Activated T-cell treated with anti-CD3 and anti-CD28 coated beads, Interleukin-2, amount 50 U/mL, for 24 hours (primary cell): ENCODE data around the gene FAM120A.

Source experiments
- DNase-seq: peaks from one replicate; pipeline ENCODE4 v3.0.0-alpha.2; 2020
- H3K27ac Mint-ChIP-seq: 2 replicates; pipeline ENCODE4 v1.8.0; 2020; ENCODE audit warnings: mild to moderate bottlenecking, mixed read lengths
- H3K27me3 Mint-ChIP-seq: 2 replicates; pipeline ENCODE4 v1.8.0; 2020; ENCODE audit warnings: mixed read lengths
- H3K36me3 Mint-ChIP-seq: 2 replicates; pipeline ENCODE4 v1.8.0; 2020; ENCODE audit warnings: low read depth, mixed read lengths
- H3K4me1 Mint-ChIP-seq: 2 replicates; pipeline ENCODE4 v1.8.0; 2020; ENCODE audit warnings: low read depth, mixed read lengths
- H3K4me3 Mint-ChIP-seq: 2 replicates; pipeline ENCODE4 v1.8.0; 2020; ENCODE audit warnings: mild to moderate bottlenecking, moderate library complexity, mixed read lengths
- H3K9me3 Mint-ChIP-seq: 2 replicates; pipeline ENCODE4 v1.8.0; 2020; ENCODE audit warnings: mixed read lengths

The FAM120A gene

DNA sequence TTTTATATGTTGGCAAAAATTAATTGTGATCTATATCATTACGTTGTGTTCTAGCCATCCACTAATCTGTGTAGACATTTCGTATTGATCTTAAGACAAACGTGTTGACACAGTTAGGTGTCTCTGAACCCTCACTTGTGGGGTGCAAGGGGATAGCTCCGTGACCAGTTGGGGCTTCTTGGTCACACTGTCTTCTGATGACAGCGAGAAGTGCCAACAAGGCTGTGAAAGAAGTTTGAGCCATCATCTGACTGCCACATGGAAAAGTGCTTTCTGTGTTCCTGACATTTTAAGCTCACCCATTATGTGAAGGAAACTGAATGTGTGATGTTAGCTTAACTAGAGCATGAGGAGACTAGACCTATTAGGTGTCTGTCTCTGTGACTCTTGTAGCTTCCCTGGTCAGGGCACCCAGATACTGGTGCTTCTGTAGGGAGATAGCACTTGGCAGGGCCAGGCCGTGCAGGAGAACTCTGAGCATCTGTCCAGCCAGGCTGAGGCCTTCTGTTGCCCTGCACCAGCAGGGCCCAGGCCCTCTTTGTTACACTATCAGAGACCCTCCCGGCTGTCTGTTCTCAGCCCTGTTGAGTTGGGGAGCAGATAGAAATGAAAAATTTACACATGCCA, 72.1 kb downstream of the FAM120A start:
- H3K27ac Mint-ChIP-seq: peak overlapping the region; percentile 39
- H3K9me3 Mint-ChIP-seq: no peaks in the 10 kb centered on the region
- DNase-seq: no peak
- peaks cover 92% of the 10 kb centered on the region for H3K36me3 Mint-ChIP-seq
- H3K4me1 Mint-ChIP-seq: peaks cover 8% of the 10 kb centered on the region
- no peak overlapping the region for H3K4me3 Mint-ChIP-seq
- no peaks in the 10 kb centered on the region for H3K27me3 Mint-ChIP-seq

DNA sequence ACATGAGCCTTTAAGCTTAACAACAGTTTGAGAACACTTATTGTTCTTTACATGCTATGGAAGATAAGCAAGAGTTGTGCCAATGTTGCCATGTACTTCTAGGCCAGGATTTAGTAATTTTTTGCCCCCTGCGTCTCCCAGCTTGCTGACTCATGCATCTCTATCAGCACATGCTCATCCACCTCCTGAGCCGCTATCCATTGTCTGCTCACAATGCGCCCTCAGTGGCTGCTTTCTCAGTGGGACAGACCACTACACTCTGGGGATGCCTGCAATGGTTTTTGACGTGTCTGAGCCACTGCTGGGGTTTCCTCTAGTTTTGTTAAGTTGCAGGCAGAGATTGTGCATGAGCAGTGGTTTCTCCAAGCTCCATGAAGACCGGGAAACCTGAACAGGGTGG, 74.0 kb downstream of the FAM120A start:
- Mint-ChIP-seq H3K27me3 (no peaks in the 10 kb centered on the region), H3K27ac (peak overlapping the region; percentile 19), H3K9me3 (no peaks in the 10 kb centered on the region), H3K4me3 (no peak overlapping the region), H3K4me1 (peaks cover 6% of the 10 kb centered on the region), H3K36me3 (peaks cover 95% of the 10 kb centered on the region)
- DNase-seq: no peak

DNA sequence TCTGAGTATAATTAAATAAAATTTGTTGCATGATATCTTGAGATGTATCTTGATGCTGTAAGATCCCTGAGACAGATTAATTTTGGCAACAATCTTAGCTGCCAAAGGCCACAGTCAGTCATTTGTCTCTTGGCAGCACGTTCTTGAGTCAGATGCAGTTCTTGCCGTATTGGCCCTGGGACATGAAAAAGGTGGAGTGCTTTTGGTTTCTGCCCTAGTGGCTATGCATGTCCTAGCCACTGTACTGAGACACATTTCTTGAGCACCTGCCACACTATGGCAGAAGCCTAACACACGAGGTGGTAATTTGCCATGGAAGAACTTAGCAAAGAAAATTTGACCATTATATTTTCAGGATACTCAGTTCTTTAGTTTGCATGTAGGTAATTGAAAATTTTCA, 79.9 kb downstream of the FAM120A start:
- Mint-ChIP-seq H3K4me1 (no peaks in the 10 kb centered on the region), H3K9me3 (no peaks in the 10 kb centered on the region), H3K36me3 (peaks cover 99% of the 10 kb centered on the region), H3K4me3 (no peak overlapping the region), H3K27ac (no peak overlapping the region), H3K27me3 (no peaks in the 10 kb centered on the region)
- no peak for DNase-seq

DNA sequence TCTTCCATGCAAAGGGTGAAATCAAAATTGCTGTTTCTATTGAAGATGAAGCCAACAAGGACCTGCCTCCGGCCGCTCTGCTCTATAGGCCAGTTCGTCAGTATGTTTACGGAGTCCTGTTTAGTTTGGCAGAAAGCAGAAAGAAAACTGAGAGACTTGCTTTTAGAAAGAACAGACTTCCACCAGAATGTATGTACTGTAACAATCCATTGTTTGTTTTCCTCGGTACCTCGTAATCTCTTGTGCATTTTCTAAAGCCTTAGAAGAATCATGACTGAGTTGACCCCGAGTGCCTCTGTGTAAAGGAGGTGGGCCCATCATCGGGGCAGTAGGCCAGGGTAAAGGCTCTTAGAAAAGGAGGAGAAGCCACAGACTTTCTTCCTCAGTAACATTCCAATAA, 80.7 kb downstream of the FAM120A start:
- H3K27me3 Mint-ChIP-seq: no peaks in the 10 kb centered on the region
- no peak for DNase-seq
- no peaks in the 10 kb centered on the region for H3K9me3 Mint-ChIP-seq
- H3K36me3 Mint-ChIP-seq: peaks cover 99% of the 10 kb centered on the region
- no peak overlapping the region for H3K27ac Mint-ChIP-seq
- no peaks in the 10 kb centered on the region for H3K4me1 Mint-ChIP-seq
- no peak overlapping the region for H3K4me3 Mint-ChIP-seq

DNA sequence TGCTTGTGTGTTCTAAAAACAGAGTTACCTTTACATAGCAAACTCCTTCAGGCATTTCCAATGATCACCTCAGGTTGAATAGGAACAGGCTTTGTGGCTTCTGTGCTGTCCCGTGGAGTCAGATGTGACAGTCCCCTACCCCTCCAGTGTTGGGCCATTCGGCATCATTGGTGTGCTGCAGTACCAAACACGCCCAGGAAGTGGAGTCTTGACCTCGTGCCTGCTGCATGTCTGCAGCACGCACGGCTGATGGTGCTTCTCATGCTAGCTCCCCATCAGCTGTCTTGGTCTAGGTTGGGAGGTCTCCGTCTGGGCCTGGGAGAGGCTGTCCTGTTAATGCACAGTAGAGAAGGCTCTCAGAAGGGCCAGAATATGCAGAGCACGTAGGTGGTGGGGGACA, 82.4 kb downstream of the FAM120A start:
- H3K27ac Mint-ChIP-seq: no peak overlapping the region
- DNase-seq: no peak
- no peak overlapping the region for H3K4me3 Mint-ChIP-seq
- peaks cover 100% of the 10 kb centered on the region for H3K36me3 Mint-ChIP-seq
- H3K4me1 Mint-ChIP-seq: no peaks in the 10 kb centered on the region
- H3K27me3 Mint-ChIP-seq: no peaks in the 10 kb centered on the region
- no peaks in the 10 kb centered on the region for H3K9me3 Mint-ChIP-seq

DNA sequence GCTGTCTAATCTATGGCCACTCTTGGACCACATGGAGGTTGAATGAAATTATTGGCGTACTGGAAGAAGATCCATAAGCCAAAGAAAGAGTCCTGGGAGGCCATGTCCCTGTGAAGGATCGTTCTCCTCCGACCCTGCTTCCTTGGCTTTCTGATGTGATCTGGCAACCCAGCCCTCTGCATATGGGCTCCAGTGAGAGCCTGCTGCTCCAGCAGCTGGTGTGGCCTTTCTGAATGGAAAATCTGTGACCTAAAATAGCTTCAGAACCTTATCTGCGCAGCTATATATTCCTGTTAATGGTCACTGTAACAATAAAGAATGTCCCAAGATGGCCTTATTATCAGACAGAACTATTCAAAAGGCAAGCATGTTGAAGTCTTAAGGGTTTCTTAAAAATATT, 84.7 kb downstream of the FAM120A start:
- no peaks in the 10 kb centered on the region for H3K4me1 Mint-ChIP-seq
- H3K4me3 Mint-ChIP-seq: no peak overlapping the region
- H3K36me3 Mint-ChIP-seq: peaks cover 98% of the 10 kb centered on the region
- no peaks in the 10 kb centered on the region for H3K27me3 Mint-ChIP-seq
- DNase-seq: no peak
- H3K9me3 Mint-ChIP-seq: no peaks in the 10 kb centered on the region
- peak overlapping the region; percentile 19 for H3K27ac Mint-ChIP-seq

DNA sequence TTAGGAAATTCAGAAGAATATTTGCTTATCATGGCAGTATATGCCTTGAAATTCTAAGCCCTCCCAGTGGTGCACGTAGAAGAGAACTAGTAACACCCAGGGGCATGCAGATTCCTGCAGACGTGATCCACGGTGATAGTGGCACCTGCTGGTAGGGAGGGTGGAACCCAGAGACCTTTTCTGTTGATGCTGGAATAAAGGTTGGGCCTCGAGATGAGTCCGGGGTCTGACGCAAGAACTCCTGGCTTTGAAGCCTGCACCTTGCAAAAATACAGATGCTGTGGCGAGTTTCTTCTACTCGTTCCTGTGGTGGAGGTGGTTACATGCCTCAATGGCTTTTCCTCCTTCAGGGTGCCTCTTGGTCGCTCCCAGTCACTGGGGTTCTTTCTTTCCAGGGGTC, 85.4 kb downstream of the FAM120A start:
- Mint-ChIP-seq H3K36me3 (peaks cover 97% of the 10 kb centered on the region), H3K27me3 (no peaks in the 10 kb centered on the region), H3K4me3 (no peak overlapping the region), H3K9me3 (no peaks in the 10 kb centered on the region), H3K4me1 (peaks cover 1% of the 10 kb centered on the region), H3K27ac (no peak overlapping the region)
- DNase-seq: no peak

DNA sequence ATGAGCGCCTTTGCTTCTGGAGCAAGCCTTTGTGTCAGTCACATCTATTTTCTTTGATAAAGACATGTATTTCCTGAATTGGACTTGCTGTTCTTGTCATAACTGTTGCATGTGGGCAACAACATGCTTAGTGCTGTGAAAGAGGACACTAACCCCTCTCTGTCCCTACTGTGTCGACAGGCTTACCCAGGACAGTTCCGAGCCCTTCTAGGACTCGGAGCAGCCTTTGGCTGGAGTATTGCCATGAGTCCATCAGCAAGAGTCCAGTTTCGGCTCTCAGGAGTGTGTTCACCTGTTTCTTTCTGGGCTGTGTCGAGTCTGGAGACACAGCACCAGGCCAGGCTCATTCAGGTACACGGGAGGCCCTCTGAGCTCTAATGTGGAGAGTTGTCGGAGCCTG, 88.8 kb downstream of the FAM120A start:
- no peaks in the 10 kb centered on the region for H3K27me3 Mint-ChIP-seq
- H3K9me3 Mint-ChIP-seq: no peaks in the 10 kb centered on the region
- peaks cover 3% of the 10 kb centered on the region for H3K4me1 Mint-ChIP-seq
- DNase-seq: no peak
- peaks cover 94% of the 10 kb centered on the region for H3K36me3 Mint-ChIP-seq
- no peak overlapping the region for H3K4me3 Mint-ChIP-seq
- H3K27ac Mint-ChIP-seq: no peak overlapping the region

DNA sequence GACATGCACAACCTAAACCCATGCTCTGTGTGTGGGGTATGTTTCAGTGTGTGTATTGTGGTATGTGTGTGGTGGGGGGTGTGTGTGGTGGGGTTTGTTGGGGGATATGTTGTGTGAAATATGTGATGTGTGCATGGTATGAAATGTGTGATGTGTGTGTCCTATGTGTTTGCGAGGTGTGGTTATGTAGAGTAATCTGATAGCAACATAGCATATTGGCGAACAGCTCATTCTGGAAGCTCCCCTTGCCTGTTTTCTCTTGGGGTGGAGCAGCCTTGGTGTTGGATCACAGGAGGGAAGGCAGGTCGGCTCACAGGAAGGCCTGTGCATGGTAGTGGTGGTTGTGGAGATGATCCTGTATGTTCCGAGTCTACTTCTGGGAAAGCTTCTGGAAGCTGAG, 89.5 kb downstream of the FAM120A start:
- no peak for DNase-seq
- peaks cover 91% of the 10 kb centered on the region for H3K36me3 Mint-ChIP-seq
- H3K4me1 Mint-ChIP-seq: peaks cover 3% of the 10 kb centered on the region
- H3K27me3 Mint-ChIP-seq: no peaks in the 10 kb centered on the region
- no peak overlapping the region for H3K4me3 Mint-ChIP-seq
- peak overlapping the region; percentile 11 for H3K27ac Mint-ChIP-seq
- no peaks in the 10 kb centered on the region for H3K9me3 Mint-ChIP-seq

DNA sequence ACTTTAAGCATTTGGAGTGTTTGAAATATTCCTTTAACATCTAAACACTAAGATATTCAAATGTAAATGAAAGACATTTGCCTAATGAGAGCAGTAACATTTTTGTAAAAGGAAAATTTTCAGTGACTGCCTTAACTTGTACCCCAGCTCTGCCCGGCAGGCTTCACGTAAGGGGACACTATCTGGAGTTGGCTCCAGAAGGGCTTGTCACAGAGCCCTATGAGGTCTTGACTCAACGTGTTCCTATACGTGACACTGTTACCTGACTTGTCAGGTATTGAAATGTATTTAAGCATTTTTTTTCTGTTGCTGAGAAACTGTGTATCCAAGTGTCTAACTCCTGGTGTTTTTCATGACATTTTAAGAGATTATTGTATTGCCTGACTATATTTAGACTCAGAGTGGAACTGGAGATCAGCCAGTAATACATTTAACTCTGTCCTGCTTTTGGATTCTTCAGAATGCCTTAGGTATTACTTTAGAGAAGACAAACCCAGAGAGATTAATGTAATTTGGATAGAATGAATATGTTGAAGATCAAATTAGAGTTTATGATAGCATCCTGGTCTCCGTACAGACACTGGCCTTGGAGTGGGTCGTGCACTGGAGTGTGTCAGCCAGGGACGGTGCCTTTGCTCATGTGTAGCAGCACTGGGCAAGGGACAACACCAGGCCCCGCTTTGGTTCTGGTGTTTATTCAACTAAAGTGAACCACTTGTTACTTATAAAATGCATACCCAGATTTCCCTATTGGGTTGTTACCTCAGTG, 90.3 kb downstream of the FAM120A start:
- H3K27me3 Mint-ChIP-seq: no peaks in the 10 kb centered on the region
- H3K27ac Mint-ChIP-seq: peak overlapping the region; percentile 48
- H3K9me3 Mint-ChIP-seq: no peaks in the 10 kb centered on the region
- no peak for DNase-seq
- H3K4me3 Mint-ChIP-seq: no peak overlapping the region
- peaks cover 3% of the 10 kb centered on the region for H3K4me1 Mint-ChIP-seq
- H3K36me3 Mint-ChIP-seq: peaks cover 91% of the 10 kb centered on the region

DNA sequence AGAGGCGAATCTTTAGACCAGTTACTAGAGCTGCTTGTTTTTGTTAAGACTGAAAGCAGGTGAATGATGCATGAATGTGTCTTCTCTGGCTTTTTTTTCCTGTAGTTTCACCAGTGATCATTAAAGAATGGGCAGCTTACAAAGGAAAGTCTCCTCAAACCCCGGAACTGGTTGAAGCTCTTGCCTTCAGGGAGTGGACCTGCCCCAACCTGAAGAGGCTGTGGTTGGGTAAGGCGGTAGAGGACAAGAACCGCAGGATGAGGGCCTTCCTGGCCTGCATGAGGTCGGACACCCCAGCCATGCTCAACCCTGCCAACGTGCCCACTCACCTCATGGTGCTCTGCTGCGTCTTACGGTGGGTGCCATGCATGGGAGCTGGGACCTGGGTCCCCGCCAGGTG, 91.6 kb downstream of the FAM120A start:
- H3K27ac Mint-ChIP-seq: no peak overlapping the region
- DNase-seq: no peak
- peaks cover 3% of the 10 kb centered on the region for H3K4me1 Mint-ChIP-seq
- no peaks in the 10 kb centered on the region for H3K27me3 Mint-ChIP-seq
- no peaks in the 10 kb centered on the region for H3K9me3 Mint-ChIP-seq
- H3K36me3 Mint-ChIP-seq: peaks cover 90% of the 10 kb centered on the region
- H3K4me3 Mint-ChIP-seq: no peak overlapping the region

DNA sequence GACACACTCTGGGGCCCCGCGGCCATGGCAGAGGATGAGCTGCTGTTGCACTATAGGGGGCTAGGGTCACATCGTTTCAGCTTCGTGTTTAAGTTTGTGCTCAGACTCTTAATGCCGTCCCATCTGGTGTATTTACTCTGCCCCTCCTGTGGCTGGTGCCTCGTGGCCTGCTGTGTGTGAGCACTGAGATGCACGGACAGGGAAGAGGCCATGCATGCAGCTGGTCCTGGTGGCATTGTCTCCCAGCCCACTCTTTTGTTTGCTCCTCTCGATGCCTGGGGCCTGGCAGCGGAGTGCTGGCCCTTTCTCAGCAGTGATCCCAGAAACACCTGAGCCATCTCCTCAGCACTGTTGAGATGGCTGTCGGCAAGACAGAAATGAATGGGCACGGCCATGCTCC, 94.9 kb downstream of the FAM120A start:
- peaks cover 3% of the 10 kb centered on the region for H3K4me1 Mint-ChIP-seq
- H3K27ac Mint-ChIP-seq: peak overlapping the region; percentile 4
- H3K9me3 Mint-ChIP-seq: no peaks in the 10 kb centered on the region
- no peaks in the 10 kb centered on the region for H3K27me3 Mint-ChIP-seq
- DNase-seq: no peak
- H3K4me3 Mint-ChIP-seq: no peak overlapping the region
- peaks cover 88% of the 10 kb centered on the region for H3K36me3 Mint-ChIP-seq

DNA sequence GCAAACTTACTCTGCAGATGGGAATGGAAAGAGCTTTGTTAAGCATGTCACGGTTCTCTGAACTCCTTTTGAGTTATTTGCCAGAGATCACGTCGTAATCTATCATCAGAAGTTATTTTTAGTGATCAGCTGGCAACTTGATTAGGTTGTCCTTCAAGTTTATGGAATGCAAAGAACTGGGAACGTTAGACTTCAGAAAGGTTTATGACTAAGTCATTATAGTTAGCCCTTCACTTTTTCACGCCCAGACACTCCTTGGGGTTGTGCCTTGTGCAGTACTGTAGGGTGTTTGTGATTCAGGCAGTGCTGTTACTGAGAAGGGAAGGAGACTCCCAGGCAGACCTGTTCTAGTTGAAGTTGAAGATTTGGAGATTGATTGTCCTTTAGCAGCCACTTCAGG, 98.1 kb downstream of the FAM120A start:
- Mint-ChIP-seq H3K27me3 (no peaks in the 10 kb centered on the region), H3K36me3 (peaks cover 88% of the 10 kb centered on the region), H3K4me1 (no peaks in the 10 kb centered on the region), H3K9me3 (no peaks in the 10 kb centered on the region), H3K4me3 (no peak overlapping the region), H3K27ac (peak overlapping the region; percentile 12)
- DNase-seq: no peak

DNA sequence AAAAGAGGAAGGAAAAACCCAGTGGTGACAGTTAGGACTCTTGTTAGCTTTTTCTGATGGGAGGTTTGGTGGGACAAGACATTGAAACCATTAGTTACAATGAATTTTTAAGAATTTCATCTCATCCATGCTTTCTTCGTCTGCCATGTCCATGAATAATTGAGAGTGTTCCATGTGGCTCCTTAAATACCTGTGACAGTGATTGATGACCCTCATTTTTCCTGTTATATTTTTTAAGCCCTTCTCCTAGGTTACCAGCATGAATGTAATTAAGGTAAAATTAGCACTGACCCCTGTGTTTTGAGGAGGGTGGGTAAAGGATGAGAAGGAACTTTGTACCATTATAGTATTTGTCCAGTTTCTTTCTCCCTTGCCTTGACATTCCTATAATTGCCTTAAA, 101.4 kb downstream of the FAM120A start:
- H3K4me3 Mint-ChIP-seq: no peak overlapping the region
- peaks cover 89% of the 10 kb centered on the region for H3K36me3 Mint-ChIP-seq
- H3K9me3 Mint-ChIP-seq: no peaks in the 10 kb centered on the region
- no peak overlapping the region for H3K27ac Mint-ChIP-seq
- no peaks in the 10 kb centered on the region for H3K27me3 Mint-ChIP-seq
- H3K4me1 Mint-ChIP-seq: no peaks in the 10 kb centered on the region
- no peak for DNase-seq

DNA sequence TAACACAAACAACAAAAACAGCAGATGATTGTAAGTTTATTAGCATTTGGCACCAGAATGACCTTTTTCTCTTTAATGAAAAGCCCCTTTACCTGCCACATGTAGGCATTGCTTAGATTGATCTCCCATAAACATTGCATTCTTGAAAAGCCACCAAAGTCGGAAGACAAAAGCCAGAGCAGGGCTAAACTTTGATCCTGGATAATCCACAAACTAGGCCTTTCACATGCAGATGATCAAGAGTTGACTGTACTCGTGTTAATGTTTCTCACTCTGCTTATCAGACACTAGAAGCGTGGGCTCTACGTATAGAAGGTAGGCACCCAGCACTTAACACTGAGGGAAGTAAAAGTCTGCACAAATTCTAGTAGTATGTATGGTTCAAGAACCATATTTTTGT, 103.9 kb downstream of the FAM120A start:
- Mint-ChIP-seq H3K4me1 (no peaks in the 10 kb centered on the region), H3K27ac (no peak overlapping the region), H3K9me3 (no peaks in the 10 kb centered on the region), H3K36me3 (peaks cover 92% of the 10 kb centered on the region), H3K4me3 (no peak overlapping the region), H3K27me3 (no peaks in the 10 kb centered on the region)
- no peak for DNase-seq
